K562 (cell line): ENCODE results near the gene FIS1.
"Not testable (repeated sequence)": the region's sequence is repeated elsewhere in the genome, so short reads cannot be mapped to it uniquely, and the experiment has no call there.

Source experiments
- POLR2A ChIP-seq: fragments of 450-650 bp; conservative IDR thresholded peaks from 2 replicates; pipeline ENCODE4 v1.6.1; 2016
- TCF7 ChIP-seq: sonication (generic); IDR thresholded peaks from 2 replicates; pipeline ENCODE4 v1.6.1; 2016; ENCODE audit warnings: antibody characterized with exemption, borderline replicate concordance
- ZNF561 ChIP-seq: fragments of 450-650 bp; formaldehyde crosslinking; conservative IDR thresholded peaks from 2 replicates; pipeline ENCODE4 v1.4.0; 2020; ENCODE audit warnings: mild to moderate bottlenecking, moderate library complexity
- ZNF830 ChIP-seq: fragments of 250-450 bp; sonication (Bioruptor Pico); IDR thresholded peaks from 2 replicates; pipeline ENCODE4 v1.5.0; 2021; ENCODE audit warnings: mild to moderate bottlenecking
- TF ChIP-seq, protein P1 (sequence below): fragments of 250-450 bp; sonication (Bioruptor Pico); IDR thresholded peaks from 2 replicates; pipeline ENCODE4 v1.4.0; 2020
- TF ChIP-seq, protein P2 (sequence below): fragments of 450-650 bp; IDR thresholded peaks from 2 replicates; pipeline ENCODE4 v1.6.1; 2016; ENCODE audit warnings: low read depth
- TF ChIP-seq, protein P3 (sequence below), 3 experiments: IDR thresholded peaks in 2 of 3; conservative IDR thresholded peaks in 1 of 3; 2 replicates each; pipeline ENCODE4 v1.5.1; 2011 to 2012; ENCODE audit warnings: low read length in 3 of 3, mild to moderate bottlenecking in 3 of 3, control low read depth in 2 of 3, improper control_type of control experiment in 1 of 3, inconsistent platforms in 1 of 3, low read depth in 1 of 3, mixed read lengths in 1 of 3, moderate library complexity in 1 of 3; ENCODE audit not compliant: insufficient read depth in 2 of 3
- TF ChIP-seq, protein P4 (sequence below): sonication (generic); formaldehyde crosslinking; IDR thresholded peaks from 2 replicates; pipeline ENCODE4 v1.8.1; 2023; ENCODE audit warnings: missing genetic modification reagents, mild to moderate bottlenecking, borderline replicate concordance

DNA sequence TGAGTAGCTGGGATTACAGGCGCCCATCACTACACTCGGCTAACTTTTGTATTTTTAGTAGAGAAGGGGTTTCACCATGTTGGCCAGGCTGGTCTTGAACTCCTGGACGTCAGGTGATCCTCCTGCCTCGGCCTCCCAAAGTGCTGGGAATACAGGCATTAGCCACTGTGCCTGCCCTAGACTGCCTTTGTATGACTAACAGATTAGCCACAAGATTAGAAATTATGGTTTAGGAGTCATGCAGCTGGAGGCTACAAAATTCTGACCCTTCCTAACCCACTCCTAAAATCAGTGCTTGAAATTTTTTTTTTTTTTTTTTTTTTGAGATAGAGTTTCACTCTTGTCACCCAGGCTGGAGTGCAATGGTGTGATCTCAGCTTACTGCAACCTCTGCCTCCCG lies 47.7 kb upstream of the FIS1 start:
- TF ChIP-seq, protein P1, sequence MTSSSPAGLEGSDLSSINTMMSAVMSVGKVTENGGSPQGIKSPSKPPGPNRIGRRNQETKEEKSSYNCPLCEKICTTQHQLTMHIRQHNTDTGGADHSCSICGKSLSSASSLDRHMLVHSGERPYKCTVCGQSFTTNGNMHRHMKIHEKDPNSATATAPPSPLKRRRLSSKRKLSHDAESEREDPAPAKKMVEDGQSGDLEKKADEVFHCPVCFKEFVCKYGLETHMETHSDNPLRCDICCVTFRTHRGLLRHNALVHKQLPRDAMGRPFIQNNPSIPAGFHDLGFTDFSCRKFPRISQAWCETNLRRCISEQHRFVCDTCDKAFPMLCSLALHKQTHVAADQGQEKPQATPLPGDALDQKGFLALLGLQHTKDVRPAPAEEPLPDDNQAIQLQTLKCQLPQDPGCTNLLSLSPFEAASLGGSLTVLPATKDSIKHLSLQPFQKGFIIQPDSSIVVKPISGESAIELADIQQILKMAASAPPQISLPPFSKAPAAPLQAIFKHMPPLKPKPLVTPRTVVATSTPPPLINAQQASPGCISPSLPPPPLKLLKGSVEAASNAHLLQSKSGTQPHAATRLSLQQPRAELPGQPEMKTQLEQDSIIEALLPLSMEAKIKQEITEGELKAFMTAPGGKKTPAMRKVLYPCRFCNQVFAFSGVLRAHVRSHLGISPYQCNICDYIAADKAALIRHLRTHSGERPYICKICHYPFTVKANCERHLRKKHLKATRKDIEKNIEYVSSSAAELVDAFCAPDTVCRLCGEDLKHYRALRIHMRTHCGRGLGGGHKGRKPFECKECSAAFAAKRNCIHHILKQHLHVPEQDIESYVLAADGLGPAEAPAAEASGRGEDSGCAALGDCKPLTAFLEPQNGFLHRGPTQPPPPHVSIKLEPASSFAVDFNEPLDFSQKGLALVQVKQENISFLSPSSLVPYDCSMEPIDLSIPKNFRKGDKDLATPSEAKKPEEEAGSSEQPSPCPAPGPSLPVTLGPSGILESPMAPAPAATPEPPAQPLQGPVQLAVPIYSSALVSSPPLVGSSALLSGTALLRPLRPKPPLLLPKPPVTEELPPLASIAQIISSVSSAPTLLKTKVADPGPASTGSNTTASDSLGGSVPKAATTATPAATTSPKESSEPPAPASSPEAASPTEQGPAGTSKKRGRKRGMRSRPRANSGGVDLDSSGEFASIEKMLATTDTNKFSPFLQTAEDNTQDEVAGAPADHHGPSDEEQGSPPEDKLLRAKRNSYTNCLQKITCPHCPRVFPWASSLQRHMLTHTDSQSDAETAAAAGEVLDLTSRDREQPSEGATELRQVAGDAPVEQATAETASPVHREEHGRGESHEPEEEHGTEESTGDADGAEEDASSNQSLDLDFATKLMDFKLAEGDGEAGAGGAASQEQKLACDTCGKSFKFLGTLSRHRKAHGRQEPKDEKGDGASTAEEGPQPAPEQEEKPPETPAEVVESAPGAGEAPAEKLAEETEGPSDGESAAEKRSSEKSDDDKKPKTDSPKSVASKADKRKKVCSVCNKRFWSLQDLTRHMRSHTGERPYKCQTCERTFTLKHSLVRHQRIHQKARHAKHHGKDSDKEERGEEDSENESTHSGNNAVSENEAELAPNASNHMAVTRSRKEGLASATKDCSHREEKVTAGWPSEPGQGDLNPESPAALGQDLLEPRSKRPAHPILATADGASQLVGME (CRISPR knock-in tag), result not testable (repeated sequence)
- TF ChIP-seq, protein P2, sequence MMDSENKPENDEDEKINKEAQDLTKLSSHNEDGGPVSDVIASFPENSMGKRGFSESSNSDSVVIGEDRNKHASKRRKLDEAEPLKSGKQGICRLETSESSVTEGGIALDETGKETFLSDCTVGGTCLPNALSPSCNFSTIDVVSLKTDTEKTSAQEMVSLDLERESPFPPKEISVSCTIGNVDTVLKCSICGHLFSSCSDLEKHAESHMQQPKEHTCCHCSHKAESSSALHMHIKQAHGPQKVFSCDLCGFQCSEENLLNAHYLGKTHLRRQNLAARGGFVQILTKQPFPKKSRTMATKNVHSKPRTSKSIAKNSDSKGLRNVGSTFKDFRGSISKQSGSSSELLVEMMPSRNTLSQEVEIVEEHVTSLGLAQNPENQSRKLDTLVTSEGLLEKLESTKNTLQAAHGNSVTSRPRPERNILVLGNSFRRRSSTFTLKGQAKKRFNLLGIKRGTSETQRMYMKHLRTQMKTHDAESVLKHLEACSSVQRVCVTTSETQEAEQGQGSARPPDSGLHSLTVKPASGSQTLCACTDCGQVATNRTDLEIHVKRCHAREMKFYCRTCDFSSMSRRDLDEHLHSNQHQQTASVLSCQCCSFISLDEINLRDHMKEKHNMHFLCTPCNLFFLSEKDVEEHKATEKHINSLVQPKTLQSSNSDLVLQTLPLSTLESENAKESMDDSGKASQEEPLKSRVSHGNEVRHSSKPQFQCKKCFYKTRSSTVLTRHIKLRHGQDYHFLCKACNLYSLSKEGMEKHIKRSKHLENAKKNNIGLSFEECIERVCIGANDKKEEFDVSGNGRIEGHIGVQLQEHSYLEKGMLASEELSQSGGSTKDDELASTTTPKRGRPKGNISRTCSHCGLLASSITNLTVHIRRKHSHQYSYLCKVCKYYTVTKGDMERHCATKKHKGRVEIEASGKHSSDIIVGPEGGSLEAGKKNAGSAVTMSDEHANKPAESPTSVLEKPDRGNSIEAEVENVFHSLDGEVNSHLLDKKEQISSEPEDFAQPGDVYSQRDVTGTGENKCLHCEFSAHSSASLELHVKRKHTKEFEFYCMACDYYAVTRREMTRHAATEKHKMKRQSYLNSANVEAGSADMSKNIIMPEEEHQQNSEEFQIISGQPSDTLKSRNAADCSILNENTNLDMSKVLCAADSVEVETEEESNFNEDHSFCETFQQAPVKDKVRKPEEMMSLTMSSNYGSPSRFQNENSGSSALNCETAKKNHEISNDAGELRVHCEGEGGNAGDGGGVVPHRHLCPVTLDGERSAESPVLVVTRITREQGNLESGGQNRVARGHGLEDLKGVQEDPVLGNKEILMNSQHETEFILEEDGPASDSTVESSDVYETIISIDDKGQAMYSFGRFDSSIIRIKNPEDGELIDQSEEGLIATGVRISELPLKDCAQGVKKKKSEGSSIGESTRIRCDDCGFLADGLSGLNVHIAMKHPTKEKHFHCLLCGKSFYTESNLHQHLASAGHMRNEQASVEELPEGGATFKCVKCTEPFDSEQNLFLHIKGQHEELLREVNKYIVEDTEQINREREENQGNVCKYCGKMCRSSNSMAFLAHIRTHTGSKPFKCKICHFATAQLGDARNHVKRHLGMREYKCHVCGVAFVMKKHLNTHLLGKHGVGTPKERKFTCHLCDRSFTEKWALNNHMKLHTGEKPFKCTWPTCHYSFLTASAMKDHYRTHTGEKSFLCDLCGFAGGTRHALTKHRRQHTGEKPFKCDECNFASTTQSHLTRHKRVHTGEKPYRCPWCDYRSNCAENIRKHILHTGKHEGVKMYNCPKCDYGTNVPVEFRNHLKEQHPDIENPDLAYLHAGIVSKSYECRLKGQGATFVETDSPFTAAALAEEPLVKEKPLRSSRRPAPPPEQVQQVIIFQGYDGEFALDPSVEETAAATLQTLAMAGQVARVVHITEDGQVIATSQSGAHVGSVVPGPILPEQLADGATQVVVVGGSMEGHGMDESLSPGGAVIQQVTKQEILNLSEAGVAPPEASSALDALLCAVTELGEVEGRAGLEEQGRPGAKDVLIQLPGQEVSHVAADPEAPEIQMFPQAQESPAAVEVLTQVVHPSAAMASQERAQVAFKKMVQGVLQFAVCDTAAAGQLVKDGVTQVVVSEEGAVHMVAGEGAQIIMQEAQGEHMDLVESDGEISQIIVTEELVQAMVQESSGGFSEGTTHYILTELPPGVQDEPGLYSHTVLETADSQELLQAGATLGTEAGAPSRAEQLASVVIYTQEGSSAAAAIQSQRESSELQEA, result not testable (repeated sequence)
- TF ChIP-seq, protein P3, sequence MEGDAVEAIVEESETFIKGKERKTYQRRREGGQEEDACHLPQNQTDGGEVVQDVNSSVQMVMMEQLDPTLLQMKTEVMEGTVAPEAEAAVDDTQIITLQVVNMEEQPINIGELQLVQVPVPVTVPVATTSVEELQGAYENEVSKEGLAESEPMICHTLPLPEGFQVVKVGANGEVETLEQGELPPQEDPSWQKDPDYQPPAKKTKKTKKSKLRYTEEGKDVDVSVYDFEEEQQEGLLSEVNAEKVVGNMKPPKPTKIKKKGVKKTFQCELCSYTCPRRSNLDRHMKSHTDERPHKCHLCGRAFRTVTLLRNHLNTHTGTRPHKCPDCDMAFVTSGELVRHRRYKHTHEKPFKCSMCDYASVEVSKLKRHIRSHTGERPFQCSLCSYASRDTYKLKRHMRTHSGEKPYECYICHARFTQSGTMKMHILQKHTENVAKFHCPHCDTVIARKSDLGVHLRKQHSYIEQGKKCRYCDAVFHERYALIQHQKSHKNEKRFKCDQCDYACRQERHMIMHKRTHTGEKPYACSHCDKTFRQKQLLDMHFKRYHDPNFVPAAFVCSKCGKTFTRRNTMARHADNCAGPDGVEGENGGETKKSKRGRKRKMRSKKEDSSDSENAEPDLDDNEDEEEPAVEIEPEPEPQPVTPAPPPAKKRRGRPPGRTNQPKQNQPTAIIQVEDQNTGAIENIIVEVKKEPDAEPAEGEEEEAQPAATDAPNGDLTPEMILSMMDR (IDR thresholded peaks at IDR 0.05 in 2 of 3, conservative IDR thresholded peaks at IDR 0.05 in 1 of 3; ENCODE audit: insufficient read depth in 2 of 3, low read depth in 1 of 3, low read length in 3 of 3), result not testable (repeated sequence)
- not testable (repeated sequence) for TF ChIP-seq POLR2A; TCF7; ZNF830 (CRISPR knock-in tag); ZNF561 (CRISPR knock-in tag)
- TF ChIP-seq, protein P4, sequence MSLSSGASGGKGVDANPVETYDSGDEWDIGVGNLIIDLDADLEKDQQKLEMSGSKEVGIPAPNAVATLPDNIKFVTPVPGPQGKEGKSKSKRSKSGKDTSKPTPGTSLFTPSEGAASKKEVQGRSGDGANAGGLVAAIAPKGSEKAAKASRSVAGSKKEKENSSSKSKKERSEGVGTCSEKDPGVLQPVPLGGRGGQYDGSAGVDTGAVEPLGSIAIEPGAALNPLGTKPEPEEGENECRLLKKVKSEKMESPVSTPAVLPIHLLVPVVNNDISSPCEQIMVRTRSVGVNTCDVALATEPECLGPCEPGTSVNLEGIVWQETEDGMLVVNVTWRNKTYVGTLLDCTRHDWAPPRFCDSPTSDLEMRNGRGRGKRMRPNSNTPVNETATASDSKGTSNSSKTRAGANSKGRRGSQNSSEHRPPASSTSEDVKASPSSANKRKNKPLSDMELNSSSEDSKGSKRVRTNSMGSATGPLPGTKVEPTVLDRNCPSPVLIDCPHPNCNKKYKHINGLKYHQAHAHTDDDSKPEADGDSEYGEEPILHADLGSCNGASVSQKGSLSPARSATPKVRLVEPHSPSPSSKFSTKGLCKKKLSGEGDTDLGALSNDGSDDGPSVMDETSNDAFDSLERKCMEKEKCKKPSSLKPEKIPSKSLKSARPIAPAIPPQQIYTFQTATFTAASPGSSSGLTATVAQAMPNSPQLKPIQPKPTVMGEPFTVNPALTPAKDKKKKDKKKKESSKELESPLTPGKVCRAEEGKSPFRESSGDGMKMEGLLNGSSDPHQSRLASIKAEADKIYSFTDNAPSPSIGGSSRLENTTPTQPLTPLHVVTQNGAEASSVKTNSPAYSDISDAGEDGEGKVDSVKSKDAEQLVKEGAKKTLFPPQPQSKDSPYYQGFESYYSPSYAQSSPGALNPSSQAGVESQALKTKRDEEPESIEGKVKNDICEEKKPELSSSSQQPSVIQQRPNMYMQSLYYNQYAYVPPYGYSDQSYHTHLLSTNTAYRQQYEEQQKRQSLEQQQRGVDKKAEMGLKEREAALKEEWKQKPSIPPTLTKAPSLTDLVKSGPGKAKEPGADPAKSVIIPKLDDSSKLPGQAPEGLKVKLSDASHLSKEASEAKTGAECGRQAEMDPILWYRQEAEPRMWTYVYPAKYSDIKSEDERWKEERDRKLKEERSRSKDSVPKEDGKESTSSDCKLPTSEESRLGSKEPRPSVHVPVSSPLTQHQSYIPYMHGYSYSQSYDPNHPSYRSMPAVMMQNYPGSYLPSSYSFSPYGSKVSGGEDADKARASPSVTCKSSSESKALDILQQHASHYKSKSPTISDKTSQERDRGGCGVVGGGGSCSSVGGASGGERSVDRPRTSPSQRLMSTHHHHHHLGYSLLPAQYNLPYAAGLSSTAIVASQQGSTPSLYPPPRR, result not testable (repeated sequence)
